Renal pelvis (tissue), 4 donors: ENCODE data around the gene ABCG1. TPM values are rescaled to one million over a fixed set of nuclear protein-coding genes. Genes with fewer than 3 reads are reported as not detected.

Source experiments
- DNase-seq: peaks from one replicate; pipeline ENCODE4 v3.0.0-alpha.2; 2013
- polyA plus RNA-seq, 3 donors: library from polyadenylated mRNA; unstranded; fragments of 120-200 nt; gene quantifications; one replicate each; pipeline ENCODE4 v1.2.1, GENCODE V29; 2013; ENCODE audit not compliant: insufficient read length in 3 of 3

The ABCG1 gene
- polyA plus RNA-seq, 3 donors = 7.6 to 11.0 (median 7.7) TPM

- DNase-seq = no peak
These were observed 83.9 kb downstream of the ABCG1 start for GRCh38 chr21:42302794-42303193.

- no peak for DNase-seq
These were observed 84.5 kb downstream of the ABCG1 start for GRCh38 chr21:42303443-42303842.

GRCh38 chr21:42304556-42305454, 85.9 kb downstream of the ABCG1 start:
- no peak for DNase-seq

GRCh38 chr21:42305707-42306147, 86.8 kb downstream of the ABCG1 start:
- no peak for DNase-seq

- DNase-seq = no peak
These were observed 87.6 kb downstream of the ABCG1 start for GRCh38 chr21:42306366-42307035.

- no peak for DNase-seq
These were observed 88.2 kb downstream of the ABCG1 start for GRCh38 chr21:42307106-42307505.

GRCh38 chr21:42308161-42308913, 89.4 kb downstream of the ABCG1 start:
- DNase-seq = no peak

- no peak for DNase-seq
These were observed 90.2 kb downstream of the ABCG1 start for GRCh38 chr21:42308914-42309752.

GRCh38 chr21:42309753-42310213, 90.8 kb downstream of the ABCG1 start:
- DNase-seq = peak; percentile 52

GRCh38 chr21:42310411-42311001, 91.6 kb downstream of the ABCG1 start:
- DNase-seq = no peak

- DNase-seq = no peak
These were observed 92.2 kb downstream of the ABCG1 start for GRCh38 chr21:42311160-42311559.

GRCh38 chr21:42311816-42312625, 93.1 kb downstream of the ABCG1 start:
- no peak for DNase-seq

- no peak for DNase-seq
These were observed 93.7 kb downstream of the ABCG1 start for GRCh38 chr21:42312626-42313104.

GRCh38 chr21:42313501-42313969, 94.6 kb downstream of the ABCG1 start:
- DNase-seq = no peak

- DNase-seq = no peak
These were observed 95.8 kb downstream of the ABCG1 start for GRCh38 chr21:42314616-42315295.

- peak; percentile 84 for DNase-seq
These were observed 96.5 kb downstream of the ABCG1 start, which contains the start of gene TFF3 for GRCh38 chr21:42315296-42315891. Gene TFF3 (minus strand): TSS chr21:42315409. CDS start chr21:42315374, 35 bp downstream.

- no peak for DNase-seq
These were observed 98.0 kb downstream of the ABCG1 start for GRCh38 chr21:42316891-42317290.

- DNase-seq = no peak
These were observed 98.4 kb downstream of the ABCG1 start for GRCh38 chr21:42317341-42317741.
